Activated T-helper 1 cell treated with anti-CD3 and anti-CD28 coated beads, Interleukin-2, amount 50 U/mL, for 16 hours (primary cell): ENCODE measurements around the gene OTOGL.
"Not testable (repeated sequence)": the region's sequence is repeated elsewhere in the genome, so short reads cannot be mapped to it uniquely, and the experiment has no call there.

ENCODE experiments used
- DNase-seq, 2 donors: peaks; one replicate each; pipeline ENCODE4 v3.0.0-alpha.2; 2020; ENCODE audit warnings: low read depth in 1 of 2, low spot score in 1 of 2

The OTOGL gene

DNA sequence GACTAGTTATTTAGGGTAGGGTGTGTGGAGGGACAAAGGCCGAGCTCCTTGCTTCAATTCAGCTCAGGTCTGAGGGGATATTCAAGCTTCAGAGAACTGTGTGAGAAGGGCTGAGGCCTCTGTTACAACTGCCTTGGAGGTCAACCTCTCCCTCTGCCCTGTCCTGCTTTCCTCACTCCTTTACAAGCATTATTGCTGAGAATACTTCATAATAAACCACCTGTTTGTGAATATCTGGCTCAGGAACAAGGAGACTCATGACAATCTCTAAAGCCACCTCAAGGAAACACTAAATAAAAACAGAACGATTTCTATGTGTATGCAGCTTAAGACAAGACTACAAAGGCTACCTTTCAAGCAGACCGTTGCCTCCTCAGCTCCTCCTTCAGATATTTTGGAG, 21.7 kb downstream of the OTOGL start:
- no peak for DNase-seq

- DNase-seq: no peak
Measured at GRCh38 chr12:80121661-80122060, 22.3 kb downstream of the OTOGL start.

GRCh38 chr12:80129895-80130530, 30.7 kb downstream of the OTOGL start:
- DNase-seq: no peak

GRCh38 chr12:80135624-80136023, 36.3 kb downstream of the OTOGL start:
- DNase-seq: no peak

- no peak for DNase-seq
Measured at GRCh38 chr12:80140005-80140404, 40.7 kb downstream of the OTOGL start.

DNA sequence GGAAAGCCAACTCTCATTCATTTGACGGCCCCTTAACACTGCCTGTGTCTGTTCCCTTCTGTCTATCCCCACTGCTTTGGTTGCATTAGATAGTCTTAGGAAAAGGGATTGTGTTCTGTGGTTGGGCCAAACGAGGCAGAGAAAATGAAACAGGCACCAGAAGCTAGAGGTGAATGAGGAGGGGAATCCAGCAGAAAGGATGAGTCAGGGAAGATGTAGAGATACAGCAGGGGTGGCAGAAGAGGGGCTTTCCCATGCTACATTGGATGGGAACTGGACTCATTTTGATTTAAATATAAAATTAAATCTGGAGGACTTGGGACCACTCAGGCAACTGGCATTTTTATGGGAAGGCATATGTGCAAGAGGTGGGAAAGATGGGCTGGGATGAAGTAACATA, 43.3 kb downstream of the OTOGL start:
- no peak for DNase-seq

DNA sequence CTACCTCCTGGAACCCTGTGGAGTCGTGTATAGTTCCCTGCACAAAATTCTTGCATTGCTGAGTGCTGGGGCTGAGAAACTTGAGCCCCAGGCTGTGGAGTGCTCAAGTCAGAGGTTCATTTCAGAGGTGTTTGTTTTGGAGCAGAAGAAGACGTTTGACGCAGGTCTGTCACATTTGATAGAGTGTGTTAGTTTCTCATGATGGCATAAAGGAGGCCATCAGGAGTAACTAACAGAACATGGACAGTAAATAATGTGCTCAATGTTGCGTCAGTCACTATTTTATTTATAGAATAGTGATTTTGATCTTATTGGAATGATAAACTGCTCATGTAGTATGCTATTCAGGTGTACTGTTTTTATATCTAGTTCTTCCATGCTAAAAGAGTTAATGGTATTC, 44.2 kb downstream of the OTOGL start:
- DNase-seq: no peak

- DNase-seq: not testable (repeated sequence)
Measured at GRCh38 chr12:80149547-80150313, 50.4 kb downstream of the OTOGL start.

DNA sequence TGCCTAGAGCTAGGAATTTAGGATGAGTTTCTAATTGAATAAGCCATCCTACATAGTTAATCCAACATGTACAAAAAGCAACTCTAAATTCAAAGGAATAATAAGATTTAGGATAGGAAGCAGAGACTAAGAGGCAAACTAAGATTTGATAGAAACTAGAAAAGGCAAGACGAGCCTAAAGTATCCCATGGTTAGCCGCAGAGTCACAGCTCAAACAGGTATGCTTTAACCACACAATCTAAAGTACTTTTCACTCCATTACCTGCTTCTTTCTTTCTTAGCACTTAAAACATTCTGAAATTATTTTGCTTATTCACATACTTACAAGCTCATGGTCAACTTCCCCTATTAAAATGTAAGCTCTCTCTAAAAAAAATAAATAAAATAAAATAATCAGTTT, 51.8 kb downstream of the OTOGL start:
- no peak for DNase-seq

DNA sequence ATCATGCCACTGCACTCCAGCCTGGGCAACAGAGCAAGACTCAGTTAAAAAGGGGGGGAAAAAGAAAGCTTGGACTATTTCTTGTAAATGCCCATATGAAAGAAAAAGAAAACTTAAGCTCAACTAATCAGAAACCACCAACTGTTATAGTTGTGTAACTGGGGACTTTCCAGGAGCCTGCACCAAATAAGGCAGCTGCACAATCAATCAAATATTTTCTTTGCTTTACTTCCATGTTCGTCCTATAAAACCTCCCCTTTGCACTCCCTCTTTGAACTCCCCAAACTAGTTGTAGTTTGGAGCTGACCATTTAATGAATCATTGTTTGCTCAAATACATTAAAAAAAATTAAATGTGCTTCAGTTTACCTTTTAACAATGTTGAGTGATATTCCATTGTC, 54.9 kb downstream of the OTOGL start:
- DNase-seq: no peak

- DNase-seq: no peak
Measured at GRCh38 chr12:80156306-80156705, 57.0 kb downstream of the OTOGL start.

GRCh38 chr12:80157645-80158044, 58.3 kb downstream of the OTOGL start:
- no peak for DNase-seq

DNA sequence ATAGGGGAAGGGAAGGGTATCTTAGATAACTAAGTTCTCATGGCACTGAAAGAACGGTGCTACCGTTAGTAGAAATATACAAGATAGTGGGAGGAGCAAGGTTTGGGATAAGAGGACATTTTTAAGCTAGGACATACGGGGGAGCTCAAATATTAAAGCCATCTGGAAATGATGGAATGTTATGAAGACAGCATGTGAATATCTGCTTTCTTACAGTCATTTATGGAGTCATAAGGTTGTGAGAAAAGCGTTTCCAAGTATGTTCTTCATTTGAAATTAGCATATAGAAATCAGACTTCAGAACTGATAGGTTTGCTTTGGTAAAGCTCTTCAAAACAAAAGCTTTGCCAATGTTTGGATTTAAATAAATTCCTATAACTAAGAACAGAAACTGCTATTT, 62.3 kb downstream of the OTOGL start:
- no peak for DNase-seq

DNA sequence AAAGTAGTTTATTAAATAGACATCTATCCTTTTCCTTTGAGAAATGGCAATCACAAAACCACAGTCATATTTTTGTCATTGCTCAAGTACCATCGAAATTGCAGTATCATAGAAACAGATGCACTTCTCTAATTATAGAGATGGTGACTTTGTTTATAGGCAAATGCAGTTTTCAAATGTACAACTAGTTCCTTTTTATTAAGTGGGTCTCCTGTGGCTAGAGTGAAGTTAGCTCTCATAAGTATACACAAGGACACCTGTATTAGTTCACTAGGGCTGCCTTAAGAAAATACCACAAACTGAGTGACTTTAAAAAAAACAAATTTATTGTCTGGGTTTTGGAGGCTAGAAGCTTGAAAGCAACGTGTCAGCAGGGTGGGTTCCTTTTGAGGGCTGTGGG, 62.8 kb downstream of the OTOGL start:
- no peak for DNase-seq

- DNase-seq: no peak
Measured at GRCh38 chr12:80165746-80166145, 66.4 kb downstream of the OTOGL start.

DNA sequence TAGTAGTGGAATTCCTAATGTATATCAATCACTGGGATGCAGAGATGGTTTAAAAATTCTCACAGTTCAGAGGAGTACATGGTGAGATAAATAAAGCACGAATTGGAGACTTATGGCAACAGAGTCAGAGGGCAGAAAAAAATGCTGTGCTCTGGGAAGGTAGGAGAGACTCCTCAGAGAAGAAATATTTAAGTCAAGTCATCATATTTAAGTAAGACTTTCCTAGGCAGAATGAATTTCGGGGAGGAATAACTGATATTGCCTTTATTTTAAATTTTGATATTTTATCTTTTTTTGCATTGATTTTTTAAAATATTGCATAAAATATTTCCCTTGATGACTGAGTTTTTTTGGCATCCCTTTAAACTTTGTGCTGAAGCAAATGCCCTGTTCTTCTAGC, 67.4 kb downstream of the OTOGL start:
- no peak for DNase-seq

- no peak for DNase-seq
Measured at GRCh38 chr12:80168936-80169335, 69.6 kb downstream of the OTOGL start.

GRCh38 chr12:80170915-80171314, 71.6 kb downstream of the OTOGL start:
- no peak for DNase-seq

DNA sequence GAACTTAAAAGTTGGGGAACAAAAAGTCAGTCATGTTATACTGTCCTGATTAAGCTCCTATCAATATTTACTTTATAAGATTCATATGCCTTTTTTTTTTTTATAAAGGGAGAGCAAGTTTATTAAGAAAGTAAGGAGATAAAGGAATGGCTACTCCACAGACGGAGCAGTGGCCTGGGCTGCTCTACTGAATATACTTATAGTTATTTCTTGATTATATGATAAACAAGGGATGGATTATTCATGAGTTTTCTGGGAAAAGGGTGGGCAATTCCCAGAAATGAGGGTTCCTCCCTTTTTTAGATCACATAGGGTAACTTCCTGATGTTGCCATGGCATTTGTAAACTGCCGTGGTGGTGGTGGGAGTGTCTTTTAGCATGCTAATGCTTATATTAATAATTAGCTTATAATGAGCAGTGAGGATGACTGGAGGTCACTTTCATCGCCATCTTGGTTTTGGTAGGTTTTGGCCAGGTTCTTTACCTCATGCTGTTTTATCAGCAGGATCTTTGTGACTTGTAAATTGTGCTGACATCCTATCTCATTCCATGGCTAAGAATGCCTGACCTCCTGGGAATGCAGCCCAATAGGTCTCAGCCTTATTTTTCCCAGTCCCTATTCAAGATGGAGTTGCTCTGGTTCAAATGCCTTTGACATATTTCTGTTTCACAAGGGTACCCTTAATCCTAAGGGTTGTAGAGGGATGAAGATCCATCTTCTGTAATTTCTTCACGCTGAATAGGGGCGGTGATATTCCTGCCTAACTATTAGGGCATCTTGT, 73.9 kb downstream of the OTOGL start:
- no peak for DNase-seq

- DNase-seq: no peak
Measured at GRCh38 chr12:80175307-80175930, 76.1 kb downstream of the OTOGL start.

- DNase-seq: no peak
Measured at GRCh38 chr12:80176706-80177105, 77.4 kb downstream of the OTOGL start.

- DNase-seq: no peak
Measured at GRCh38 chr12:80178846-80179245, 79.5 kb downstream of the OTOGL start.
